ENCODE measurements around the gene TTC28. TPM values are rescaled to one million over a fixed set of nuclear protein-coding genes. Genes with fewer than 3 reads are reported as not detected.
"Not testable (repeated sequence)": the region's sequence is repeated elsewhere in the genome, so short reads cannot be mapped to it uniquely, and the experiment has no call there.

TTC28 gene
- total and polyA plus RNA-seq, 12 donors: 2.1 to 27.7 (median 20.4) TPM

DNA sequence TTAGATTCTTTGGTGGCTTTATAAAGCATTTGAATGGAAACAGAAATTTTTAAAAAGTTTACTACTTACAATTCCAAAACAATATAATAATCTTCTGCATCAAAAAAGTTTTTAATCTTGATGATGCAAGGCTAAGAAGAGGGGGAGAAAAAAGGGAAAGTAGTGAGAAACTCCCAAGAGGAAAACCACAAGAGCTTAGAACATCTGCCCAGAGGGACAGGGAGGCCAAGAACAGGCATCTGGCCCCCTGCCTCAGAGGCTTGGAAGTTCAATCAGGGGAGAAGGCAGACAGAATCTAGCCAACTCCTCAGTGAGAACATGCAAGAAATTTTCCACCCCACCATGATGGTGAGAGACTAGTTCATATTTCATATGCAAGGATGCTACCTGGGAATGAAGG, 23.8 kb upstream of the TTC28 start:
- H3K4me3 ChIP-seq: no peak overlapping the region
- TF ChIP-seq, protein P1, sequence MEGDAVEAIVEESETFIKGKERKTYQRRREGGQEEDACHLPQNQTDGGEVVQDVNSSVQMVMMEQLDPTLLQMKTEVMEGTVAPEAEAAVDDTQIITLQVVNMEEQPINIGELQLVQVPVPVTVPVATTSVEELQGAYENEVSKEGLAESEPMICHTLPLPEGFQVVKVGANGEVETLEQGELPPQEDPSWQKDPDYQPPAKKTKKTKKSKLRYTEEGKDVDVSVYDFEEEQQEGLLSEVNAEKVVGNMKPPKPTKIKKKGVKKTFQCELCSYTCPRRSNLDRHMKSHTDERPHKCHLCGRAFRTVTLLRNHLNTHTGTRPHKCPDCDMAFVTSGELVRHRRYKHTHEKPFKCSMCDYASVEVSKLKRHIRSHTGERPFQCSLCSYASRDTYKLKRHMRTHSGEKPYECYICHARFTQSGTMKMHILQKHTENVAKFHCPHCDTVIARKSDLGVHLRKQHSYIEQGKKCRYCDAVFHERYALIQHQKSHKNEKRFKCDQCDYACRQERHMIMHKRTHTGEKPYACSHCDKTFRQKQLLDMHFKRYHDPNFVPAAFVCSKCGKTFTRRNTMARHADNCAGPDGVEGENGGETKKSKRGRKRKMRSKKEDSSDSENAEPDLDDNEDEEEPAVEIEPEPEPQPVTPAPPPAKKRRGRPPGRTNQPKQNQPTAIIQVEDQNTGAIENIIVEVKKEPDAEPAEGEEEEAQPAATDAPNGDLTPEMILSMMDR (IDR thresholded peaks at IDR 0.05): no peak
- H3K4me1 ChIP-seq: no peaks in the 10 kb centered on the region
- H3K36me3 ChIP-seq: peaks cover 0 to 19% (median 0%) of the 10 kb centered on the region in 9 donors
- no peaks in the 10 kb centered on the region for H3K9me3 ChIP-seq
- no peaks in the 10 kb centered on the region for H3K27me3 ChIP-seq
- DNase-seq (no peak), ATAC-seq (no peak)
- intact Hi-C loops (cut with DNase I): no loop called here
- H3K27ac ChIP-seq: no peak overlapping the region

DNA sequence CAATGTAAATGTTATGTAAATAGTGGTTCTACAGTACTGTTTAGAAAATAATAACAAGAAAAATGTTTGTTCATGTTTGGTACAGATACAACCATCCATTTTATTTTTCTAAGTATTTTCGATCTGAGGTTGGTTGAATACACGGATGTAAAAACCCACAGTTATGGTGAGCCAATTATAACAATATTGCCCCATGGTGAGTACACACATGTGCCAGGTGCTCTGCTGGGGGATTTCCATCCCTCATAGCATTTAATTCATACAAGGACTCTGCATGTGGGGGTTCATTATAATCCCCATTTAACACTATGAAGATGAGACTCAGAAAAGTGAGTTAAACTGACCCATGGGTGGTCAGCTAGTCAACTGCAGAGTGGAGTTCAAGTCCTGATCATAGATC, 23.3 kb upstream of the TTC28 start:
- no peaks in the 10 kb centered on the region for H3K9me3 ChIP-seq
- WGBS, 2 donors: 95 to 99% methylated on average over 2 of the region's 2 CpGs
- DNase-seq (no peak), ATAC-seq (no peak)
- H3K27ac ChIP-seq: no peak overlapping the region
- intact Hi-C loops (cut with DNase I): no loop called here
- no peaks in the 10 kb centered on the region for H3K4me1 ChIP-seq
- no peak overlapping the region for H3K4me3 ChIP-seq
- peaks cover 0 to 20% (median 0%) of the 10 kb centered on the region in 9 donors for H3K36me3 ChIP-seq
- TF ChIP-seq, protein P1 (IDR thresholded peaks at IDR 0.05): no peak
- no peaks in the 10 kb centered on the region for H3K27me3 ChIP-seq

DNA sequence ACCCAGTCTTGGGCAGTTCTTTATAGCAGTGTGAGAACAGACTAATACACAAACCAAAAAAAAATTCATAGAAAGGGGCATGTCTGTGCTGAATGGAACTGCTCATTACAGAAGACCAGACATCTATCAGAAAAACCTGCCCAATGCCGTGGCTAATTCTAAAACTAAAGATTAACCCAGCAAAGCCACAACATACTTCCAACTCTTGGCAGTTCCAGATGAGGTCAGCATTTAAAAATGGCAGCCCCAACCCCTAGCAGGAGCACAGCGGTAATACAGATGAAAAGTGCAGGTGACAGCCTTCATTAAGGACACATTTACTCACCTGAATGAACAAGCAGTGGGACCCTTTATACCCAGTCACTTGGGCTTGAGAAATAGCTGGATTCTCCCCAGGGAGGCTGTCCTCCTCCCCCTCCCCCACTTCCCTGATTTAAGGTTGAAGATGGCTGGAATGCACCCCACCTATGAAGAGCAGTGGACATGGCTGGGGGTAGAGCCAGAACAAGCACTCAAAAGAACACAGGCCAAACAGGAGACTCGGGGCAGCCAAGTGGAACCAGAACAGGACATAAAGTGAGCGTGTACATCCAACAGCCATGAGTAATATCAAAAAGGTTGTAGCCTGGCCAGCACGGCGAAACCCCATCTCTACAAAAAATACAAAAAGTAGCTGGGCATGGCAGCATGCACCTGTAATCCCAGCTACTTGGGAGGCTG, 13.6 kb upstream of the TTC28 start:
- H3K27me3 ChIP-seq; H3K4me1 ChIP-seq; H3K9me3 ChIP-seq; ATAC-seq; intact Hi-C loops (cut with DNase I); DNase-seq; H3K27ac ChIP-seq; H3K4me3 ChIP-seq: not testable (repeated sequence)
- peaks cover 0 to 19% (median 0%) of the 10 kb centered on the region in 9 donors for H3K36me3 ChIP-seq
- 95% methylated on average over 6 of the region's 6 CpGs for WGBS, 2 donors

DNA sequence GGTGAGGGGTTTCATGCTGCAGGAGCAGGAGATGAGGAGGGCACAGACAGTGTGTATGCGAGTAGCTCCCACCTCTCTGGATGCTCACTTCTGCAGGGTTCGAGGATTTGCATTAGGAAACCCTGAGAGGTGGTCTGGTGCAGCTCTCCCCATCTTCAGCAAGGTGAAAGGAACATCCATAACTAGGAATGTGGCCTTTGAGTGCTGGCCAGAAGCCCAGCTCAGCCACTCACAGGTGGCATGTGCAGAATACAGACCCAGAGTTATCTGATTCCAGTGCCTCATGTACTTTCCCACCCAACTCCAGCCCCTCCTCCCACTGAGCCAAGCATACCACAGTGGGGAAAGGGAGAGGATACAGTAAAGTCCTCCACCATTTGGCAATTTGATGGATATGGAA, 10.2 kb upstream of the TTC28 start:
- DNase-seq; H3K4me1 ChIP-seq; H3K4me3 ChIP-seq; H3K36me3 ChIP-seq; H3K27me3 ChIP-seq; ATAC-seq; H3K9me3 ChIP-seq; H3K27ac ChIP-seq; intact Hi-C loops (cut with DNase I): not testable (repeated sequence)
- 86 to 92% methylated on average over 2 of the region's 2 CpGs for WGBS, 2 donors

DNA sequence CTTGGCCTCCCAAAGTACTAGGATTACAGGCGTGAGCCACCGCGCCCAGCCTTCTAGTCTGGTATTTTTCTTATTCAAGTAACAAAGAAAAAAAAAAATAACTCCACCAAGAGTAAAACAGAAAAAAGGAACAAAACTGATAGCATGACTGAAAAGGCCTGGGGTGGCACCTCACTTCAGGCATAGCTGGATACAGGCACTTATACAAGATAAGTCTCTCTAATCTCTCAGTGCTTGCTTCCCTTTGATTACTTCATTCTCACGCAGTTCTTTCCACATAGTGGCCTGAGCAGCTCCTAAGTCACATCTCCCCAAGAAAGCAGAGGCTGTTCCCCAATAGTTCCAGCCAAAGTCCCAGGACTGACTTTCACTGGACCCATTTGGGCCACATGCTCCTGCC, 3.3 kb upstream of the TTC28 start:
- ATAC-seq: not testable (repeated sequence)
- 85 to 97% methylated on average over 4 of the region's 4 CpGs for WGBS, 2 donors

DNA sequence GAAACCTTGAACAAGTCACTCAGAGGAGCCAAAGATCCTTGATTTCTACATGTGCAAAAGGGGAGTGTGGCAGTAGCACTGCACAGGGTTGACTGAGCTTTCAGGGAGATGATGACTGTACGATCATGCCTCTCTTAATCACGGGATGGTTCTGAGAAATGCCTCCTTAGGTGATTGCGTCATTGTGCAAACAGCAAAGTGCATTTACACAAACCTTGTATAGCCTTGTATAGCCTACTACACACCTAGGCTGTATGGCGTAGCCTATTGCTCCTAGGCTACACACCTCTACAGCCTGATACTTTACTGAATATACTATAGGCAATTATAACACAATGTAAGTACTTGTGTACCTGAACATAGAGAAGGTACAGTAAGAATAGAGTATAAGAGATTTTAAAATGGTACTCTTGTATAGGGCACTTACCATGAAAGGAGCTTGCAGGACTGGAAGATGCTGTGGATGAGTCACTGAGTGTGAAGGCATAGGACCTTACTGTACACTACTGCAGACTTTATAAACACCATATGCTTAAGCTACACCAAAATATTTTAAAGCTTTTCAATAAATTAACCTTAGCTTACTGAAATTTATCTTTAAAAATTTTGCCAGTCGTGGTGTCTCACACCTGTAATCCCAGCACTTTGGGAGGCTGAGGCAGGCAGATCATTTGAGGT, 1.3 kb upstream of the TTC28 start:
- intact Hi-C loops (cut with DNase I); H3K27ac ChIP-seq; ATAC-seq; H3K9me3 ChIP-seq; H3K36me3 ChIP-seq; H3K4me3 ChIP-seq; DNase-seq: not testable (repeated sequence)
- peaks cover 0 to 16% (median 9%) of the 10 kb centered on the region in 9 donors for H3K4me1 ChIP-seq
- WGBS, 2 donors: 85 to 86% methylated on average over 5 of the region's 5 CpGs
- peaks cover 0 to 40% (median 0%) of the 10 kb centered on the region in 7 donors for H3K27me3 ChIP-seq

More for the DNA sequence above, 3.3 kb upstream of the TTC28 start:
- intact Hi-C loops (cut with DNase I); H3K4me3 ChIP-seq; DNase-seq; H3K36me3 ChIP-seq; H3K27ac ChIP-seq; H3K9me3 ChIP-seq: not testable (repeated sequence)
- peaks cover 0 to 16% (median 9%) of the 10 kb centered on the region in 9 donors for H3K4me1 ChIP-seq
- peaks cover 0 to 23% (median 0%) of the 10 kb centered on the region in 7 donors for H3K27me3 ChIP-seq

DNA sequence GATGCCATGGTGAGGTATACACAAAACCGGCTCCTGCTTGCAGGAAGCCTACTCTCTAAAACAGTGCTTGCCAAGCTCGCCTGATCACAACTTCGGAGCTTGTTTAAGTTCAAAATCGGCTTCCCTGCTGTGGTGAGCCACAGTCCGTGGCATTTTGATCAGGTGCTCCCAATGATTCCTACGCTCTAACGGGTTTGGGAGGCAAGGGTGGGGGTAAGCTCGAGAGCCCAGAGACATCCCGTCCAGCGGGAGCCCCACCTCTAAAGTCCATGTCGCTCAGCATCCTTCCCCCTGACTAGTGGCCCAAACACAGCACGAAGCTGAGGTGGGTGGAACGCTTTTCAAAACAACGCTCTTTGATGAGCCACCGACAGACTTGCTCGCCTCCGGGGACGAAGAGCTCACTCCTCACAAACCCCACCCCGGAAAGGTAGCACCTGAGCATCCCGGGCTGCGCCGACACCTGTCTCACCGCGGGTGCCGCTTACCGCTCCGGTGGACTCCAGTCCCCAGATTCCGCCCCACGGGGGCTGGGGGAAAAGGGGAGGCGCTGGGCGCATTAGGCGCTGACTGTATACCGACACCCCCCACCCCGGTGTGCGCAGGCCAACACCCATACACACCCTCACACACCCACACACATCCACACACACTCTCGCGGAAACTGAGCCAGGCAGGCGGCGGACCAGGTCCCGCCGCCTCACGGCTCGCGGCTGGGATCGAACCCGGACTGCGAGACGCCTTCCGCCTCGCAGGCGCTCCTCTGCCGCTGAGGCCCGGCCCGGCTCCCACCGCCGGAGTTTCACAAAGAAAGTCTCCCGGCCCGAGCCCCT, 646 bp downstream of the TTC28 start:
- Histone ChIP-seq H3K27me3 (peaks cover 0 to 56% (median 0%) of the 10 kb centered on the region in 7 donors), H3K4me1 (peaks cover 0 to 27% (median 9%) of the 10 kb centered on the region in 9 donors), H3K27ac (peak overlapping the region in 9 of 10 donors; percentile 64 to 81 (median 74)), H3K4me3 (peak overlapping the region; percentile 74 to 95 (median 90))
- DNase-seq: peak in 1 of 2 donors; percentile 24
- ATAC-seq, H3K9me3 ChIP-seq, H3K36me3 ChIP-seq: not testable (repeated sequence)
- intact Hi-C loops (cut with DNase I): loop anchor here in 2 of 10 donors (2.0 to 10.0 kb wide), 2 partner anchors 30 to 66 kb away; partner anchors contain the start of genes CHEK2 (in 1 of the 2) and HSCB (in 1 of the 2)
- 9 to 12% methylated on average over 57 to 58 of the region's 58 CpGs for WGBS, 2 donors

DNA sequence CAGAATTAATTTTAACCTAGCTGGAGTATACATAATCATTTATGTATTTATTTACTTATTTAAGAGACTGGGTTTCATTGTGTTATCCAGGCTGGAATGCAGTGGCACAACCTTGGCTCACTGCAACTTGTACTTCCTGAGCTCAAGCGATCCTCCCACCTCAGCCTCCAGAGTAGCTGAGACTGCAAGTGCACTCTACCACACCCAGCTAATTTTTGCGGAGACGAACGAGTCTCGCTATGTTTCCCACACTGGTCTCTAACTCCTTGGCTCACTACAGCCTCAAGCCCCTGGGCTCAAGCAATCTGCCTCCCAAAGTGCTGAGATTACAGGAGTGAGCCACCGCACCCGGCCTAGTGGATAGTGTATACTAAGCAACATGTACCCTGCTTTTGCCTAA, 1.5 kb downstream of the TTC28 start:
- Histone ChIP-seq H3K27ac (peak overlapping the region in 1 of 10 donors; percentile 79), H3K27me3 (peaks cover 0 to 62% (median 0%) of the 10 kb centered on the region in 7 donors), H3K4me3 (peak overlapping the region in 4 of 10 donors; percentile 90 to 93 (median 92)), H3K4me1 (peaks cover 0 to 33% (median 9%) of the 10 kb centered on the region in 9 donors)
- H3K36me3 ChIP-seq, H3K9me3 ChIP-seq, DNase-seq, ATAC-seq: not testable (repeated sequence)
- intact Hi-C loops (cut with DNase I): loop anchor here in 2 of 10 donors (2.0 to 10.0 kb wide), 2 partner anchors 31 to 67 kb away; partner anchors contain the start of genes CHEK2 (in 1 of the 2) and HSCB (in 1 of the 2)
- 66 to 75% methylated on average over 7 of the region's 7 CpGs for WGBS, 2 donors
